ENCODE data around the gene ANKFY1.

DNA sequence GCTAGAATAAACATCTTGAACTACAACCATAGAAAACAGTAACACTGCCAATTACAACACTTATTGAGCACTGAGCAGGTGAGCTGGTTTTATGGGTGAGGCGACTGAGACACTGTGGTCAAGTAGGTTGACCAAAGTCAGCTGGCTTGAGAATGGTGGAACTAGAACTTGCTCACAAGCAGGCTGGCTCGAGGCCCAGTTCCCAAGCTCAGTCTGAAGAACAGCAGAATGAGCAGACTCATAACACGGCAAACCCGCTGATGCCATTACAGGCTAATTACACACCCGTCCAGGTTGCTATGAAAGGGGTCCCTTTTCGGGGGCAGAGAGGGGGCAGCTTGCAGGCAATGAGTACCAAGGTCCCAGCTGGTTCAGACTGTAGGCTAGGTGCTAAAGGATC is 127.4 kb downstream of the ANKFY1 start:
- no peak for TF ChIP-seq POLR2A (IDR thresholded peaks at IDR 0.05; ENCODE audit: low read depth, low read length)
- TF ChIP-seq POLR2AphosphoS5 (IDR thresholded peaks at IDR 0.05; ENCODE audit: low read depth, low read length): no peak
- no peak for TF ChIP-seq SPI1 (IDR thresholded peaks at IDR 0.05; ENCODE audit: low read depth, low read length)
